ENCODE results near the gene RPS16. TPM values are rescaled to one million over a fixed set of nuclear protein-coding genes. Genes with fewer than 3 reads are reported as not detected.

The RPS16 gene
- total and polyA plus RNA-seq, 3 experiments from 2014 or later: 1,795 to 2,668 (median 2,654) TPM

- peak overlapping the region; percentile 91 to 100 (median 97) for H3K27ac Mint-ChIP-seq
- H3K4me3 ChIP-seq (ENCODE audit: low read length): peak overlapping the region; percentile 68
- ChIA-PET POLR2A (interaction anchor here (0.7 to 3.7 kb wide), 6 partner anchors 10 to 100 kb away, joined by 3 to 96 read pairs (median 10); partner anchors contain the start of genes PLEKHG2, RPS16, SAMD4B and SUPT5H), CTCF (interaction anchor here (0.6 to 8.9 kb wide), 18 partner anchors 9 to 135 kb away, joined by 3 to 207 read pairs (median 4); partner anchors contain the start of genes EID2B, GMFG, PLEKHG2 and RPS16)
- H3K4me3 Mint-ChIP-seq: peak overlapping the region; percentile 70 to 89 (median 79)
- no peaks in the 10 kb centered on the region for H3K9me3 Mint-ChIP-seq
- DNase-seq: peak; percentile 87 to 94 (median 92)
- peak overlapping the region; percentile 45 for H3K27ac ChIP-seq (ENCODE audit: low read depth, low read length)
- peaks cover 41 to 67% (median 54%) of the 10 kb centered on the region in 3 donors for H3K4me1 Mint-ChIP-seq
- H3K36me3 Mint-ChIP-seq: peaks cover 5 to 40% (median 9%) of the 10 kb centered on the region in 3 donors
- H3K36me3 ChIP-seq (ENCODE audit: insufficient read depth, low read length): peaks cover 22% of the 10 kb centered on the region
- H3K9me3 ChIP-seq (ENCODE audit: low read length): no peaks in the 10 kb centered on the region
- no peaks in the 10 kb centered on the region for H3K27me3 Mint-ChIP-seq
- peaks cover 54% of the 10 kb centered on the region for H3K4me1 ChIP-seq (ENCODE audit: insufficient read depth, low read length)
- no peaks in the 10 kb centered on the region for H3K27me3 ChIP-seq (ENCODE audit: insufficient read depth, low read length, poor library complexity, severe bottlenecking)
Observed at GRCh38 chr19:39397360-39398296, 38.1 kb downstream of the RPS16 start.

DNA sequence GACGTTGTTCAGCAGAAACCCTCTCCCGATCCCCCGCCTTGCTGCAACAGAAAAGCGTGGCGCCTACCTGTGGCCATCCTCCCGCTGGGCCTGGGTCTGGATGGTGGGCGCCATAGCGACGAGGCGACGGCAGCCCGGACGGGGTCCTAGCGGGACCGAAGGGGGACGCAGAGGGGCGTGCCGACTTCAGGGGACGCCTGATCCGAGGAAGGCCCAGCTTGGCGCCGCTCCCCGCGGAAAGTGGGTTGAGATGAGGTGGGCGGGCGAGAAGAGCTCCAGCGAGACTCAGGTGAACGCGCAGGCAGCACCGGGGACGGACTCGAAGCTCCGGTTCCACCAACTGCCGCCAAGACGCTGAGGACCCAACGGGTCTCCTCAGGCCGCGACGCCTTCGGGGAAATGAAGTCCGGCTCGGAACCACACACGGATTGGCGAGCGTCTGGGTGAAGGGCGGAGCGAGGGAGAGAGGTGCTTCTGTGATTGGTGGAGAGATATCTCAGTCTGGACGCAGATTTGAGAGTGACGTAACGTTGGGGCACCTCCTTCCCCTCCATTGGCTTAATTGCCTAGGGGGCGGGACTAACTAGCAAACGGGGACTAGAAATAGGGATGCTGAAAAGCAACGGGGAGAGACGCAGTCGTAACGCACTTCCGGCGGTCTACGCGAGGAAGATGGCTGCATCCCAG, 44.9 kb downstream of the RPS16 start, which contains the start of the genes MED29 and PAF1:
MED29 (plus strand) TSS at position 628 of the 687 bp plus-strand sequence; CDS start at position 673, 45 bp downstream.
PAF1 (minus strand) TSS at position 356 of the 687 bp plus-strand sequence; CDS start at position 114, 242 bp downstream.
- Histone ChIP-seq H3K4me3 (ENCODE audit: low read length) (peak within 1 kb of the TSS; percentile 96), H3K4me1 (ENCODE audit: insufficient read depth, low read length) (peaks cover 20% of the 10 kb centered on the region), H3K27me3 (ENCODE audit: insufficient read depth, low read length, poor library complexity, severe bottlenecking) (no peaks in the 10 kb centered on the region), H3K36me3 (ENCODE audit: insufficient read depth, low read length) (peaks cover 41% of the 10 kb centered on the region), H3K9me3 (ENCODE audit: low read length) (no peaks in the 10 kb centered on the region), H3K27ac (ENCODE audit: low read depth, low read length) (peak within 1 kb of the TSS; percentile 99)
- H3K4me3 Mint-ChIP-seq: peak within 1 kb of the TSS; percentile 88 to 96 (median 95)
- H3K27me3 Mint-ChIP-seq: peaks cover 0 to 2% of the 10 kb centered on the region in 2 donors
- H3K27ac Mint-ChIP-seq: peak within 1 kb of the TSS; percentile 95 to 100 (median 99)
- ChIA-PET POLR2A (interaction anchor here (0.5 to 2.8 kb wide), 12 partner anchors 11 to 834 kb away, joined by 3 to 34 read pairs (median 10); partner anchors contain the start of genes EID2B, GMFG, PLEKHG2 and RPS16), CTCF (interaction anchor here (0.6 to 2.8 kb wide), 8 partner anchors 10 to 142 kb away, joined by 3 to 27 read pairs (median 6); partner anchors contain the start of genes EID2B, PLEKHG2, RPS16 and SAMD4B)
- DNase-seq: peak; percentile 92 to 99 (median 98)
- H3K9me3 Mint-ChIP-seq: no peaks in the 10 kb centered on the region
- H3K4me1 Mint-ChIP-seq: peaks cover 34 to 48% (median 42%) of the 10 kb centered on the region in 3 donors
- H3K36me3 Mint-ChIP-seq: peaks cover 5 to 76% (median 25%) of the 10 kb centered on the region in 3 donors

DNA sequence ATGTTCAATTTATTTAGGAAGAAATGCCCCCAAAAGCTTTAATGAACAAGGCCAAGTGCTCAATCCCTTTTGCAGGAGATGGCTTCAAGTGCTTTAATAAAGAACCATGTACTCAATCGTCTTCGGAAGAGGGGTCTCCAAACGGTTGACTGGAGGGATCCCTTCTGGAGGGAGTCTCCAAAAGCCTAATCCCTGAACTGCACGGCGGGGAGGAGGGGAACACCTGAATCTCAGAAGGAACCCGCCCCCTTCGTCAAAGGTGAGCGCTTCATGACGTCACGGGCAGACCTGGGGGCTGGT, 45.3 kb downstream of the RPS16 start:
- peaks cover 0 to 2% of the 10 kb centered on the region in 2 donors for H3K27me3 Mint-ChIP-seq
- Histone ChIP-seq H3K27ac (ENCODE audit: low read depth, low read length) (peak overlapping the region; percentile 99), H3K27me3 (ENCODE audit: insufficient read depth, low read length, poor library complexity, severe bottlenecking) (no peaks in the 10 kb centered on the region), H3K36me3 (ENCODE audit: insufficient read depth, low read length) (peaks cover 44% of the 10 kb centered on the region), H3K4me3 (ENCODE audit: low read length) (peak overlapping the region; percentile 79), H3K9me3 (ENCODE audit: low read length) (no peaks in the 10 kb centered on the region), H3K4me1 (ENCODE audit: insufficient read depth, low read length) (peaks cover 20% of the 10 kb centered on the region)
- H3K4me1 Mint-ChIP-seq: peaks cover 34 to 48% (median 42%) of the 10 kb centered on the region in 3 donors
- H3K4me3 Mint-ChIP-seq: peak overlapping the region; percentile 88 to 96 (median 95)
- DNase-seq: peak in 2 of 5 donors; percentile 82 to 91
- H3K9me3 Mint-ChIP-seq: no peaks in the 10 kb centered on the region
- ChIA-PET CTCF (interaction anchor here (0.6 to 2.8 kb wide), 8 partner anchors 10 to 143 kb away, joined by 3 to 27 read pairs (median 6); partner anchors contain the start of genes EID2B, PLEKHG2, RPS16 and SAMD4B), POLR2A (interaction anchor here (0.6 to 2.8 kb wide), 10 partner anchors 12 to 834 kb away, joined by 3 to 34 read pairs (median 10); partner anchors contain the start of genes EID2B, GMFG, PLEKHG2 and RPS16)
- H3K36me3 Mint-ChIP-seq: peaks cover 5 to 78% (median 25%) of the 10 kb centered on the region in 3 donors
- peak overlapping the region; percentile 95 to 100 (median 99) for H3K27ac Mint-ChIP-seq

- peaks cover 0 to 78% (median 22%) of the 10 kb centered on the region in 3 donors for H3K36me3 Mint-ChIP-seq
- no peak for DNase-seq
Observed at GRCh38 chr19:39389631-39390414, 45.9 kb downstream of the RPS16 start.

GRCh38 chr19:39388657-39389056, 47.1 kb downstream of the RPS16 start:
- DNase-seq: no peak
- Mint-ChIP-seq H3K36me3 (peaks cover 0 to 76% (median 20%) of the 10 kb centered on the region in 3 donors), H3K4me3 (peak overlapping the region in 4 of 7 donors; percentile 23 to 74 (median 46)), H3K27ac (peak overlapping the region; percentile 49 to 100 (median 96)), H3K9me3 (no peaks in the 10 kb centered on the region), H3K27me3 (peaks cover 0 to 2% of the 10 kb centered on the region in 2 donors), H3K4me1 (peaks cover 32 to 40% (median 37%) of the 10 kb centered on the region in 3 donors)
- Histone ChIP-seq H3K27ac (ENCODE audit: low read depth, low read length) (no peak overlapping the region), H3K36me3 (ENCODE audit: insufficient read depth, low read length) (peaks cover 32% of the 10 kb centered on the region), H3K27me3 (ENCODE audit: insufficient read depth, low read length, poor library complexity, severe bottlenecking) (no peaks in the 10 kb centered on the region), H3K4me1 (ENCODE audit: insufficient read depth, low read length) (peaks cover 20% of the 10 kb centered on the region), H3K4me3 (ENCODE audit: low read length) (no peak overlapping the region), H3K9me3 (ENCODE audit: low read length) (no peaks in the 10 kb centered on the region)
- POLR2A ChIA-PET: no interaction called here
- CTCF ChIA-PET: interaction anchor here (0.6 kb wide), 1 partner anchor 9 kb away, joined by 3 read pairs; no protein-coding TSS in a partner anchor

More at GRCh38 chr19:39389631-39390414, 45.9 kb downstream of the RPS16 start:
- Histone ChIP-seq H3K4me3 (ENCODE audit: low read length) (peak overlapping the region; percentile 79), H3K27me3 (ENCODE audit: insufficient read depth, low read length, poor library complexity, severe bottlenecking) (no peaks in the 10 kb centered on the region), H3K27ac (ENCODE audit: low read depth, low read length) (peak overlapping the region; percentile 99), H3K36me3 (ENCODE audit: insufficient read depth, low read length) (peaks cover 38% of the 10 kb centered on the region), H3K9me3 (ENCODE audit: low read length) (no peaks in the 10 kb centered on the region), H3K4me1 (ENCODE audit: insufficient read depth, low read length) (peaks cover 20% of the 10 kb centered on the region)
- Mint-ChIP-seq H3K9me3 (no peaks in the 10 kb centered on the region), H3K4me1 (peaks cover 34 to 44% (median 37%) of the 10 kb centered on the region in 3 donors), H3K4me3 (peak overlapping the region; percentile 88 to 96 (median 95)), H3K27me3 (peaks cover 0 to 2% of the 10 kb centered on the region in 2 donors), H3K27ac (peak overlapping the region; percentile 95 to 100 (median 99))
- CTCF ChIA-PET: interaction anchor here (2.8 kb wide), 1 partner anchor 22 kb away, joined by 27 read pairs; the partner anchor contains the start of gene PLEKHG2
- POLR2A ChIA-PET: interaction anchor here (2.8 kb wide), 1 partner anchor 46 kb away, joined by 34 read pairs; the partner anchor contains the start of gene RPS16

- Mint-ChIP-seq H3K4me3 (peak overlapping the region in 1 of 7 donors; percentile 4), H3K27me3 (peaks cover 0 to 2% of the 10 kb centered on the region in 2 donors), H3K9me3 (no peaks in the 10 kb centered on the region), H3K27ac (peak overlapping the region in 4 of 8 donors; percentile 72 to 88 (median 82)), H3K36me3 (peaks cover 0 to 87% (median 16%) of the 10 kb centered on the region in 3 donors), H3K4me1 (peaks cover 23 to 27% (median 26%) of the 10 kb centered on the region in 3 donors)
- POLR2A ChIA-PET: no interaction called here
- CTCF ChIA-PET: no interaction called here
- no peak overlapping the region for H3K4me3 ChIP-seq (ENCODE audit: low read length)
- DNase-seq: no peak
- peaks cover 35% of the 10 kb centered on the region for H3K36me3 ChIP-seq (ENCODE audit: insufficient read depth, low read length)
- H3K27ac ChIP-seq (ENCODE audit: low read depth, low read length): no peak overlapping the region
- H3K9me3 ChIP-seq (ENCODE audit: low read length): no peaks in the 10 kb centered on the region
- peaks cover 12% of the 10 kb centered on the region for H3K4me1 ChIP-seq (ENCODE audit: insufficient read depth, low read length)
- H3K27me3 ChIP-seq (ENCODE audit: insufficient read depth, low read length, poor library complexity, severe bottlenecking): no peaks in the 10 kb centered on the region
Observed at GRCh38 chr19:39386557-39386956, 49.2 kb downstream of the RPS16 start.

All from CD8-positive, alpha-beta memory T cell (primary cell).